H1 (cell line): ENCODE data around the gene ANKRD6. TPM values are rescaled to one million over a fixed set of nuclear protein-coding genes. Genes with fewer than 3 reads are reported as not detected.

Experiments used
- CTCF ChIA-PET: fragments of 300-600 bp; sonication (Branson Sonifier 250); formaldehyde crosslinking; loops from one replicate; lab custom pipeline; 2021; ENCODE audit not compliant: partially characterized antibody; lab: Charles Lee
- POLR2A ChIA-PET: fragments of 300-600 bp; sonication (Branson Sonifier 250); formaldehyde crosslinking; loops from one replicate; lab custom pipeline; 2021; ENCODE audit warnings: inconsistent platforms; ENCODE audit not compliant: partially characterized antibody; lab: Charles Lee
- DNase-seq, 2 experiments: peaks; one replicate each; pipeline versions ENCODE4 v3.0.0 to v3.0.0-alpha.2; 2010 to 2022; ENCODE audit warnings: low spot score in 2 of 2, low read depth in 1 of 2, mixed read lengths in 1 of 2
- FAIRE-seq: peaks from 2 replicates; lab custom pipeline; 2011; peaks lifted over from hg19 to GRCh38; lab: Jason Lieb, UNC
- H2AFZ ChIP-seq: 2 replicates; pipeline ENCODE4 v1.8.1; 2012; ENCODE audit warnings: low read length, inconsistent platforms
- H2AK5ac ChIP-seq: 2 replicates; pipeline ENCODE4 v1.6.1; 2013; ENCODE audit warnings: low read depth, low read length
- H2BK120ac ChIP-seq: replicated peaks from 2 replicates; pipeline ENCODE3; 2013; ENCODE audit warnings: low read depth, low read length, inconsistent platforms
- H2BK12ac ChIP-seq: 2 replicates; pipeline ENCODE4 v1.6.1; 2013; ENCODE audit warnings: low read depth, low read length
- H2BK15ac ChIP-seq: 2 replicates; pipeline ENCODE4 v1.6.1; 2013; ENCODE audit warnings: low read length
- H2BK20ac ChIP-seq: 2 replicates; pipeline ENCODE4 v1.6.1; 2013; ENCODE audit warnings: low read length
- H2BK5ac ChIP-seq: 2 replicates; pipeline ENCODE4 v1.6.1; 2013; ENCODE audit warnings: low read depth, low read length
- H3K14ac ChIP-seq: 2 replicates; pipeline ENCODE4 v1.6.1; 2013; ENCODE audit warnings: inconsistent platforms; ENCODE audit not compliant: insufficient read length
- H3K18ac ChIP-seq: 2 replicates; pipeline ENCODE4 v1.6.1; 2013; ENCODE audit warnings: low read length; ENCODE audit errors: extremely low read depth
- H3K23ac ChIP-seq: 2 replicates; pipeline ENCODE4 v1.6.1; 2013; ENCODE audit warnings: inconsistent platforms; ENCODE audit not compliant: insufficient read length
- H3K23me2 ChIP-seq: 2 replicates; pipeline ENCODE4 v1.6.1; 2013; ENCODE audit warnings: low read depth, low read length
- H3K27ac ChIP-seq: 2 replicates; pipeline ENCODE4 v1.6.1; 2011; ENCODE audit warnings: low read depth, low read length, inconsistent platforms
- H3K27me3 ChIP-seq, 4 experiments: replicated peaks in 1 of 4; 1 replicate in 1 of 4; 2 replicates in 3 of 4; pipeline versions ENCODE4 v1.6.1 to v1.8.1; 2011 to 2013; ENCODE audit warnings: low read length in 3 of 4, mild to moderate bottlenecking in 3 of 4, inconsistent platforms in 2 of 4, mixed read lengths in 2 of 4, moderate library complexity in 1 of 4; ENCODE audit not compliant: control insufficient read depth in 3 of 4, insufficient read depth in 3 of 4; ENCODE audit errors: extremely low read depth in 1 of 4
- H3K36me3 ChIP-seq, 4 experiments: 2 replicates each; pipeline versions ENCODE4 v1.6.1 to v1.8.1; 2011 to 2013; ENCODE audit warnings: mild to moderate bottlenecking in 4 of 4, low read length in 3 of 4, moderate library complexity in 2 of 4, control low read depth in 1 of 4, inconsistent platforms in 1 of 4; ENCODE audit not compliant: insufficient read depth in 4 of 4, control insufficient read depth in 2 of 4
- H3K4ac ChIP-seq: replicated peaks from 2 replicates; pipeline ENCODE3; 2013; ENCODE audit warnings: low read length, low read depth, mixed read lengths, inconsistent platforms; ENCODE audit not compliant: insufficient read length
- H3K4me1 ChIP-seq, 4 experiments: replicated peaks in 1 of 4; 1 replicate in 1 of 4; 2 replicates in 3 of 4; pipeline versions ENCODE4 v1.6.1 to v1.8.1; 2011 to 2013; ENCODE audit warnings: low read length in 3 of 4, inconsistent platforms in 2 of 4, mixed read lengths in 1 of 4; ENCODE audit not compliant: insufficient read depth in 4 of 4, control insufficient read depth in 3 of 4
- H3K4me2 ChIP-seq, 2 experiments: 2 replicates each; pipeline versions ENCODE4 v1.6.1 to v1.8.1; 2011 to 2013; ENCODE audit warnings: low read depth in 2 of 2, low read length in 2 of 2, control low read depth in 1 of 2, inconsistent platforms in 1 of 2, mild to moderate bottlenecking in 1 of 2; ENCODE audit not compliant: insufficient read depth in 1 of 2
- H3K4me3 ChIP-seq, 4 experiments: fragments of 200-600, 300-600 bp in 1 of 4; sonication (generic), shearing (Covaris generic), sonication (Bioruptor Twin) in 1 of 4; 2 replicates each; pipeline versions ENCODE4 v1.5.1 to v1.8.1; 2011 to 2016; ENCODE audit warnings: low read length in 4 of 4, low read depth in 3 of 4, control low read depth in 2 of 4, inconsistent platforms in 2 of 4, mild to moderate bottlenecking in 2 of 4, mixed read lengths in 1 of 4, moderate library complexity in 1 of 4; ENCODE audit not compliant: insufficient read depth in 2 of 4; ENCODE audit errors: extremely low read depth in 1 of 4
- H3K56ac ChIP-seq: replicated peaks from 2 replicates; pipeline ENCODE3; 2013; ENCODE audit warnings: low read depth, mild to moderate bottlenecking, mixed read lengths, low read length, inconsistent platforms; ENCODE audit not compliant: insufficient read length
- H3K79me1 ChIP-seq: 2 replicates; pipeline ENCODE4 v1.6.1; 2013; ENCODE audit warnings: low read depth, low read length, control low read depth
- H3K79me2 ChIP-seq, 2 experiments: 2 replicates each; pipeline versions ENCODE4 v1.6.1 to v1.8.1; 2012 to 2013; ENCODE audit warnings: low read length in 2 of 2, mild to moderate bottlenecking in 2 of 2, inconsistent platforms in 1 of 2; ENCODE audit not compliant: insufficient read depth in 2 of 2, control insufficient read depth in 1 of 2
- H3K9ac ChIP-seq, 4 experiments: replicated peaks in 1 of 4; 1 replicate in 1 of 4; 2 replicates in 3 of 4; pipeline versions ENCODE4 v1.6.1 to v1.8.1; 2011 to 2013; ENCODE audit warnings: low read depth in 3 of 4, low read length in 3 of 4, control low read depth in 2 of 4, mild to moderate bottlenecking in 2 of 4, moderate library complexity in 2 of 4, inconsistent platforms in 1 of 4; ENCODE audit errors: extremely low read depth in 1 of 4
- H3K9me3 ChIP-seq, 2 experiments: 2 replicates each; pipeline versions ENCODE4 v1.6.1 to v1.8.1; 2012 to 2013; ENCODE audit warnings: mild to moderate bottlenecking in 2 of 2, moderate library complexity in 2 of 2, control low read depth in 1 of 2, inconsistent platforms in 1 of 2, low read depth in 1 of 2, low read length in 1 of 2, mixed read lengths in 1 of 2; ENCODE audit not compliant: insufficient read depth in 2 of 2
- H4K20me1 ChIP-seq, 2 experiments: replicated peaks in 1 of 2; 2 replicates each; pipeline versions ENCODE3 to v1.8.1; 2011 to 2013; ENCODE audit warnings: inconsistent platforms in 2 of 2, low read length in 2 of 2, mild to moderate bottlenecking in 1 of 2; ENCODE audit not compliant: insufficient read depth in 2 of 2, control insufficient read depth in 1 of 2
- H4K5ac ChIP-seq: 2 replicates; pipeline ENCODE4 v1.6.1; 2013; ENCODE audit warnings: low read length, low read depth, mixed read lengths, inconsistent platforms; ENCODE audit not compliant: insufficient read length
- H4K8ac ChIP-seq: 2 replicates; pipeline ENCODE4 v1.8.0; 2013; ENCODE audit warnings: mild to moderate bottlenecking, moderate library complexity, low read length, inconsistent platforms; ENCODE audit not compliant: insufficient read depth; ENCODE audit errors: extremely low read depth
- H4K91ac ChIP-seq: replicated peaks from 2 replicates; pipeline ENCODE3; 2013; ENCODE audit warnings: low read length, mixed read lengths, inconsistent platforms; ENCODE audit not compliant: insufficient read length
- CREB1 ChIP-seq: IDR thresholded peaks from 2 replicates; pipeline ENCODE4 v1.6.1; 2012; ENCODE audit warnings: inconsistent platforms
- RAD21 ChIP-seq, 2 experiments: IDR thresholded peaks in 1 of 2; conservative IDR thresholded peaks in 1 of 2; 2 replicates each; pipeline ENCODE4 v1.6.1; 2011; ENCODE audit warnings: low read depth in 2 of 2, low read length in 2 of 2, improper control_type of control experiment in 1 of 2, inconsistent platforms in 1 of 2, mild to moderate bottlenecking in 1 of 2, moderate library complexity in 1 of 2
- TCF12 ChIP-seq: IDR thresholded peaks from 2 replicates; pipeline ENCODE4 v1.6.1; 2011; ENCODE audit warnings: low read depth, mild to moderate bottlenecking, low read length
- ZNF274 ChIP-seq: IDR thresholded peaks from 2 replicates; pipeline ENCODE4 v1.7.0; 2012; ENCODE audit warnings: low read length, borderline replicate concordance; ENCODE audit errors: extremely low read depth
- WGBS, 2 experiments: shearing (Covaris generic) in 1 of 2; methylation state at CpG; one replicate each; pipeline versions ENCODE4 v1.1.6 to v1.1.7; 2013 to 2015; ENCODE audit warnings: low lambda C conversion rate in 2 of 2, mixed read lengths in 2 of 2, inconsistent platforms in 1 of 2, low coverage in 1 of 2, missing lambda C conversion rate in 1 of 2; ENCODE audit not compliant: insufficient replicate concordance in 2 of 2, insufficient coverage in 1 of 2, insufficient read length in 1 of 2; ENCODE audit errors: extremely low coverage in 1 of 2, missing lambda C conversion rate in 1 of 2; 5-methylcytosine and 5-hydroxymethylcytosine counted together
- polyA plus RNA-seq, 7 experiments: library from polyadenylated mRNA; depleted of rRNA in 3 of 7; stranded (reverse) in 5 of 7; unstranded in 2 of 7; fragments of >200 nt in 5 of 7; fragments of 200-250 nt in 2 of 7; gene quantifications; 1 replicate in 5 of 7; 2 replicates in 1 of 7; 4 replicates in 1 of 7; pipeline versions ENCODE4 v1.2.1 to v1.2.3, GENCODE V29; 2011 to 2013; ENCODE audit warnings: missing spikeins in 2 of 7, mixed read lengths in 2 of 7
- total RNA-seq: library from RNA; stranded (reverse); fragmentation: NEBNext Ultra II Directional; extraction: Animal tissue kit (Norgen Biotek cat#: 25700); gene quantifications from 2 replicates; pipeline ENCODE4 v1.2.1, GENCODE V29; 2021
- TF ChIP-seq, protein P1 (sequence below): IDR thresholded peaks from 2 replicates; pipeline ENCODE4 v1.6.1; 2012; ENCODE audit warnings: inconsistent platforms
- TF ChIP-seq, protein P2 (sequence below), 3 experiments: IDR thresholded peaks; 1 replicate in 2 of 3; 2 replicates in 1 of 3; pipeline versions ENCODE4 v1.5.1 to v1.6.1; 2011; ENCODE audit warnings: low read length in 3 of 3, mild to moderate bottlenecking in 3 of 3, inconsistent platforms in 2 of 3, low read depth in 1 of 3, moderate library complexity in 1 of 3; ENCODE audit not compliant: insufficient read depth in 1 of 3; ENCODE audit errors: control extremely low read depth in 1 of 3

The ANKRD6 gene
- total and polyA plus RNA-seq, 2 of the 8 experiments (the other 6 are each of a cell fraction or from before 2014, with no cell fraction given), result 5.9 to 12.8 TPM

DNA sequence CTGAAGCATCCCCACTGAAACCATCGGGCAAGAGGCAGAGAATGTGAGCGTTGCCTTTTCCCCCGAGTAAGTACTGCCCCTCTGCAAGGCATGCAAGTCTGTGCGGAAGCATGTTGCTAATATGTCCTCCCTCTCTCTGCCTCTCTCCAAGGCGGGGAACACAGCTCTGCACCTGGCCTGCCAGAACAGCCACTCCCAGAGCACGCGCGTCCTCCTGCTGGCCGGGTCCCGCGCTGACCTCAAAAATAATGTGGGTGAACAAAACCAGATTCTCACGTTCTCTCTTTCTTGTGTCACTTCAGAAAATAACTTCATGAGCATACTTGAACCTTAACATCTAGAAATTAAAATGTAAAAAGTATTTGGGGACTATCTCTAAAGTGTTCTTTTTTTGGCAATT, 179.2 kb downstream of the ANKRD6 start:
- Histone ChIP-seq H3K23ac (no peak overlapping the region), H2AFZ (no peak overlapping the region), H3K4me3 (no peak overlapping the region), H3K79me1 (no peaks in the 10 kb centered on the region; the same call in 1 of the 2 replicates), H4K8ac (no peak overlapping the region), H3K56ac (no peak overlapping the region), H3K36me3 (no peaks in the 10 kb centered on the region), H3K23me2 (no peaks in the 10 kb centered on the region), H3K4me1 (no peaks in the 10 kb centered on the region), H3K4me2 (no peak overlapping the region), H3K9me3 (no peaks in the 10 kb centered on the region), H2BK120ac (no peak overlapping the region), H4K91ac (no peak overlapping the region), H3K4ac (no peak overlapping the region), H2BK15ac (no peak overlapping the region), H2BK5ac (no peak overlapping the region)
- FAIRE-seq, result no peak
- POLR2A ChIA-PET, result interaction anchor here (0.5 kb wide), 1 partner anchor 160 kb away, joined by 3 read pairs; no protein-coding TSS in a partner anchor
- TF ChIP-seq RAD21 (IDR thresholded peaks at IDR 0.05 in 1 of 2, conservative IDR thresholded peaks at IDR 0.05 in 1 of 2; ENCODE audit: low read depth in 2 of 2, low read length in 2 of 2) (peak; percentile 63 to 64), ZNF274 (no peak), TCF12 (peak; percentile 33; the same call in 1 of the 2 replicates), CREB1 (no peak)
- TF ChIP-seq, protein P1, sequence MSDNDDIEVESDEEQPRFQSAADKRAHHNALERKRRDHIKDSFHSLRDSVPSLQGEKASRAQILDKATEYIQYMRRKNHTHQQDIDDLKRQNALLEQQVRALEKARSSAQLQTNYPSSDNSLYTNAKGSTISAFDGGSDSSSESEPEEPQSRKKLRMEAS, result 0 out of 2 replicates have a peak, but pooled peaks have one; percentile 24
- TF ChIP-seq, protein P2, sequence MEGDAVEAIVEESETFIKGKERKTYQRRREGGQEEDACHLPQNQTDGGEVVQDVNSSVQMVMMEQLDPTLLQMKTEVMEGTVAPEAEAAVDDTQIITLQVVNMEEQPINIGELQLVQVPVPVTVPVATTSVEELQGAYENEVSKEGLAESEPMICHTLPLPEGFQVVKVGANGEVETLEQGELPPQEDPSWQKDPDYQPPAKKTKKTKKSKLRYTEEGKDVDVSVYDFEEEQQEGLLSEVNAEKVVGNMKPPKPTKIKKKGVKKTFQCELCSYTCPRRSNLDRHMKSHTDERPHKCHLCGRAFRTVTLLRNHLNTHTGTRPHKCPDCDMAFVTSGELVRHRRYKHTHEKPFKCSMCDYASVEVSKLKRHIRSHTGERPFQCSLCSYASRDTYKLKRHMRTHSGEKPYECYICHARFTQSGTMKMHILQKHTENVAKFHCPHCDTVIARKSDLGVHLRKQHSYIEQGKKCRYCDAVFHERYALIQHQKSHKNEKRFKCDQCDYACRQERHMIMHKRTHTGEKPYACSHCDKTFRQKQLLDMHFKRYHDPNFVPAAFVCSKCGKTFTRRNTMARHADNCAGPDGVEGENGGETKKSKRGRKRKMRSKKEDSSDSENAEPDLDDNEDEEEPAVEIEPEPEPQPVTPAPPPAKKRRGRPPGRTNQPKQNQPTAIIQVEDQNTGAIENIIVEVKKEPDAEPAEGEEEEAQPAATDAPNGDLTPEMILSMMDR (IDR thresholded peaks at IDR 0.05; ENCODE audit: control extremely low read depth in 1 of 3, insufficient read depth in 1 of 3, low read depth in 1 of 3, low read length in 3 of 3), result peak; percentile 47 to 62 (median 57)
- TF ChIP-seq, all 59 proteins: peak for 4
- Histone ChIP-seq H3K27me3 (no peaks in the 10 kb centered on the region), H3K9ac (no peak overlapping the region), H3K79me2 (no peaks in the 10 kb centered on the region), H3K27ac (no peak overlapping the region), H3K14ac (no peak overlapping the region), H3K18ac (no peak overlapping the region), H2AK5ac (no peak overlapping the region), H2BK12ac (no peak overlapping the region), H4K5ac (no peak overlapping the region), H4K20me1 (no peaks in the 10 kb centered on the region), H2BK20ac (no peak overlapping the region)
- DNase-seq, result peak in 1 of 2 experiments; percentile 9
- WGBS, 2 experiments, result 81% methylated on average over 12 of the region's 12 CpGs; no CpG with 5 or more reads in 1 of the 2 experiments
- CTCF ChIA-PET, result interaction anchor here (1.0 to 11.0 kb wide), 26 partner anchors 7 to 300 kb away, joined by 3 to 183 read pairs (median 6); partner anchors contain the start of gene ANKRD6
